Tibial artery (tissue), 4 donors: Measurements from ENCODE around the gene SMTNL2.
"Not testable (repeated sequence)": the region's sequence is repeated elsewhere in the genome, so short reads cannot be mapped to it uniquely, and the experiment has no call there.

ENCODE experiments used
- DNase-seq, 2 donors: peaks; one replicate each; pipeline ENCODE4 v3.0.0-alpha.2; 2019
- H3K27ac ChIP-seq, 2 donors: fragments of 200-600 bp; sonication (generic) in 1 of 2; 1 replicate in 1 of 2; 2 replicates in 1 of 2; pipeline ENCODE4 v1.5.1; 2018 to 2019; ENCODE audit warnings: mild to moderate bottlenecking in 1 of 2
- H3K27me3 ChIP-seq, 2 donors: fragments of 200-600 bp; sonication (generic) in 1 of 2; one replicate each; pipeline versions ENCODE4 v1.5.1 to v1.6.0; 2016 to 2019
- H3K36me3 ChIP-seq, 3 donors: fragments of 200-600 bp; sonication (generic) in 2 of 3; one replicate each; pipeline ENCODE4 v1.5.1; 2016 to 2019; ENCODE audit warnings: mild to moderate bottlenecking in 2 of 3
- H3K4me1 ChIP-seq, 4 donors: fragments of 200-600 bp; sonication (generic) in 2 of 4; 1 replicate in 3 of 4; 2 replicates in 1 of 4; pipeline ENCODE4 v1.5.1; 2016 to 2019
- H3K4me3 ChIP-seq, 2 donors: fragments of 200-600 bp; sonication (generic) in 1 of 2; 1 replicate in 1 of 2; 2 replicates in 1 of 2; pipeline ENCODE4 v1.5.1; 2018 to 2019; ENCODE audit warnings: mild to moderate bottlenecking in 2 of 2
- H3K9me3 ChIP-seq, 3 donors: fragments of 200-600 bp; sonication (generic) in 1 of 3; one replicate each; pipeline ENCODE4 v1.5.1; 2016 to 2019
- intact Hi-C: fragments of 100-400 bp; cut with DNase I; formaldehyde crosslinking; loops from one replicate; pipeline ENCODE4 v1.15.0; 2023; ENCODE audit warnings: low total_unique reads
- TF ChIP-seq, protein P1 (sequence below), 2 experiments: fragments of 200-600 bp in 1 of 2; fragments of 450-650 bp in 1 of 2; IDR thresholded peaks; one replicate each; pipeline ENCODE4 v1.5.1; 2017 to 2019; ENCODE audit warnings: antibody characterized with exemption in 2 of 2, mild to moderate bottlenecking in 1 of 2, moderate library complexity in 1 of 2

SMTNL2 gene

GRCh38 chr17:4594931-4595684 lies 10.8 kb downstream of the SMTNL2 start:
- Histone ChIP-seq H3K4me3 (no peak overlapping the region), H3K36me3 (no peaks in the 10 kb centered on the region), H3K9me3 (no peaks in the 10 kb centered on the region), H3K27me3 (peaks cover 0 to 51% of the 10 kb centered on the region in 2 donors), H3K4me1 (peaks cover 0 to 5% (median 0%) of the 10 kb centered on the region in 4 donors), H3K27ac (no peak overlapping the region)
- peak in 1 of 2 donors; percentile 61 for DNase-seq
- TF ChIP-seq, protein P1, sequence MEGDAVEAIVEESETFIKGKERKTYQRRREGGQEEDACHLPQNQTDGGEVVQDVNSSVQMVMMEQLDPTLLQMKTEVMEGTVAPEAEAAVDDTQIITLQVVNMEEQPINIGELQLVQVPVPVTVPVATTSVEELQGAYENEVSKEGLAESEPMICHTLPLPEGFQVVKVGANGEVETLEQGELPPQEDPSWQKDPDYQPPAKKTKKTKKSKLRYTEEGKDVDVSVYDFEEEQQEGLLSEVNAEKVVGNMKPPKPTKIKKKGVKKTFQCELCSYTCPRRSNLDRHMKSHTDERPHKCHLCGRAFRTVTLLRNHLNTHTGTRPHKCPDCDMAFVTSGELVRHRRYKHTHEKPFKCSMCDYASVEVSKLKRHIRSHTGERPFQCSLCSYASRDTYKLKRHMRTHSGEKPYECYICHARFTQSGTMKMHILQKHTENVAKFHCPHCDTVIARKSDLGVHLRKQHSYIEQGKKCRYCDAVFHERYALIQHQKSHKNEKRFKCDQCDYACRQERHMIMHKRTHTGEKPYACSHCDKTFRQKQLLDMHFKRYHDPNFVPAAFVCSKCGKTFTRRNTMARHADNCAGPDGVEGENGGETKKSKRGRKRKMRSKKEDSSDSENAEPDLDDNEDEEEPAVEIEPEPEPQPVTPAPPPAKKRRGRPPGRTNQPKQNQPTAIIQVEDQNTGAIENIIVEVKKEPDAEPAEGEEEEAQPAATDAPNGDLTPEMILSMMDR (IDR thresholded peaks at IDR 0.05), result no peak
- intact Hi-C loops, result no loop called here

GRCh38 chr17:4595685-4596342 lies 11.5 kb downstream of the SMTNL2 start:
- H3K4me1 ChIP-seq, H3K27ac ChIP-seq, H3K4me3 ChIP-seq: not testable (repeated sequence)

GRCh38 chr17:4596636-4597380 lies 12.5 kb downstream of the SMTNL2 start:
- Histone ChIP-seq H3K36me3 (no peaks in the 10 kb centered on the region), H3K4me3 (no peak overlapping the region), H3K4me1 (peaks cover 0 to 7% (median 0%) of the 10 kb centered on the region in 4 donors), H3K27me3 (peaks cover 0 to 46% of the 10 kb centered on the region in 2 donors), H3K27ac (no peak overlapping the region), H3K9me3 (no peaks in the 10 kb centered on the region)
- TF ChIP-seq, protein P1 (IDR thresholded peaks at IDR 0.05), result no peak
- intact Hi-C loops, result no loop called here
- no peak for DNase-seq

More at GRCh38 chr17:4595685-4596342, 11.5 kb downstream of the SMTNL2 start:
- peak in 1 of 2 donors; percentile 59 for DNase-seq
- H3K9me3 ChIP-seq, H3K36me3 ChIP-seq, intact Hi-C loops: not testable (repeated sequence)
- peaks cover 0 to 53% of the 10 kb centered on the region in 2 donors for H3K27me3 ChIP-seq

DNA sequence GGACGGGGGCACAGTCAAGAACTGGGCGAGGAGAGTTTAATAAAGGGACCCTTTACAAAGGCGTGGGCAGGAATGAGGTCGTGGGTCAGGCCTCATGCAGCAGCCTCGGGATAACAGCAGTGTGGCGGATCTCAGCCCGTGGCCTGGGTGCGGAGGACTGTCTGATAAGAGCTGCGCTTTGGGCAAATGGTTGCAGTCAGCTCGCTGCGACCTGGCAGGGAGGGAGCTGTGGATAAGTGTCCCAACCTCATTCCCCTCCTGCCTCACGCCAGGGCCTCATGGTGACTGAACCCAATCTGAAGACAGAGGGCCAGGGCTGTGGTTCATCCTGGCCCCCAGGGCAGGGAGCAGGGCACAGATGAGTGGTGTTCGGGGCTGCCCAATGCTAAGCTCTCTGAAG lies 13.6 kb downstream of the SMTNL2 start:
- Histone ChIP-seq H3K4me1 (peaks cover 0 to 7% (median 0%) of the 10 kb centered on the region in 4 donors), H3K27me3 (peaks cover 0 to 39% of the 10 kb centered on the region in 2 donors), H3K36me3 (no peaks in the 10 kb centered on the region), H3K27ac (no peak overlapping the region), H3K4me3 (no peak overlapping the region), H3K9me3 (no peaks in the 10 kb centered on the region)
- intact Hi-C loops, result no loop called here
- DNase-seq, result no peak
- TF ChIP-seq, protein P1 (IDR thresholded peaks at IDR 0.05), result no peak

GRCh38 chr17:4598776-4599504 lies 14.6 kb downstream of the SMTNL2 start:
- intact Hi-C loops, result no loop called here
- TF ChIP-seq, protein P1 (IDR thresholded peaks at IDR 0.05), result no peak
- Histone ChIP-seq H3K9me3 (no peaks in the 10 kb centered on the region), H3K27ac (no peak overlapping the region), H3K4me3 (no peak overlapping the region), H3K36me3 (no peaks in the 10 kb centered on the region), H3K27me3 (peaks cover 0 to 39% of the 10 kb centered on the region in 2 donors), H3K4me1 (peaks cover 0 to 7% (median 0%) of the 10 kb centered on the region in 4 donors)
- peak in 1 of 2 donors; percentile 52 for DNase-seq
